ENCODE results near the gene CYP27B1. TPM values are rescaled to one million over a fixed set of nuclear protein-coding genes. Genes with fewer than 3 reads are reported as not detected.

The CYP27B1 gene
- total and polyA plus RNA-seq, 9 of the 15 experiments (the other 6 are each of a cell fraction or from before 2014, with no cell fraction given): 0.18 to 4.2 (median 1.8) TPM

- no peak for TF ChIP-seq RREB1 (CRISPR knock-in tag; IDR thresholded peaks at IDR 0.05)
- no peak for TF ChIP-seq NCOA2 (IDR thresholded peaks at IDR 0.05; ENCODE audit: partially characterized antibody in 2 of 2)
- TF ChIP-seq MTA1 (IDR thresholded peaks at IDR 0.05; ENCODE audit: borderline replicate concordance): peak; percentile 64; the same call in 1 of the 2 replicates
- peak; percentile 91 for TF ChIP-seq GABPB1 (CRISPR knock-in tag; IDR thresholded peaks at IDR 0.05)
- TF ChIP-seq HINFP (tag; conservative IDR thresholded peaks at IDR 0.05; ENCODE audit: low read depth): peak; percentile 66; the same call in 1 of the 2 replicates
- TF ChIP-seq FOSL1 (tag; conservative IDR thresholded peaks at IDR 0.05): peak; percentile 98
- TF ChIP-seq HLTF (IDR thresholded peaks at IDR 0.05): no peak; the same call in 1 of the 2 replicates
- peak; percentile 97 for TF ChIP-seq TGIF2 (CRISPR knock-in tag; IDR thresholded peaks at IDR 0.05)
- TF ChIP-seq SAP30 (IDR thresholded peaks at IDR 0.05; ENCODE audit: borderline replicate concordance, insufficient read depth, low read depth, low read length, poor library complexity, severe bottlenecking): peak; percentile 71
- TF ChIP-seq POLR2A (conservative IDR thresholded peaks at IDR 0.05): peak; percentile 90
- no peak for TF ChIP-seq MIER1 (IDR thresholded peaks at IDR 0.05; ENCODE audit: low read depth)
- TF ChIP-seq ILF3 (IDR thresholded peaks at IDR 0.05; ENCODE audit: borderline replicate concordance): no peak
- peak; percentile 89; the same call in 1 of the 2 replicates for TF ChIP-seq HDAC8 (tag; IDR thresholded peaks at IDR 0.05)
- peak; percentile 39 for TF ChIP-seq TCF3 (CRISPR knock-in tag; IDR thresholded peaks at IDR 0.05)
- no peak for TF ChIP-seq COPS2 (conservative IDR thresholded peaks at IDR 0.05)
- no peak for TF ChIP-seq ILK (tag; IDR thresholded peaks at IDR 0.05; ENCODE audit: borderline replicate concordance, low read depth)
- peak; percentile 29; the same call in 1 of the 2 replicates for TF ChIP-seq NCOR1 (IDR thresholded peaks at IDR 0.05)
- TF ChIP-seq CREB1 (IDR thresholded peaks at IDR 0.05): peak; percentile 74; the same call in 1 of the 2 replicates
- peak; percentile 87 for TF ChIP-seq CREB1 (CRISPR knock-in tag; IDR thresholded peaks at IDR 0.05)
- peak; percentile 74 to 76 for TF ChIP-seq SIN3A (IDR thresholded peaks at IDR 0.05; ENCODE audit: borderline replicate concordance in 2 of 2, control insufficient read depth in 1 of 2, low read depth in 2 of 2, low read length in 2 of 2)
Measured at GRCh38 chr12:57751788-57752667, 14.8 kb downstream of the CYP27B1 start, which contains the start of gene CDK4 (continued).
